ENCODE measurements around the gene LPCAT1. TPM values are rescaled to one million over a fixed set of nuclear protein-coding genes. Genes with fewer than 3 reads are reported as not detected.
A peak's percentile ranks its signal among the peaks of the same experiment; 100 is the strongest.

The LPCAT1 gene
- total and polyA plus RNA-seq, 3 donors from 2014 or later = 21.1 to 27.1 (median 23.9) TPM

DNA sequence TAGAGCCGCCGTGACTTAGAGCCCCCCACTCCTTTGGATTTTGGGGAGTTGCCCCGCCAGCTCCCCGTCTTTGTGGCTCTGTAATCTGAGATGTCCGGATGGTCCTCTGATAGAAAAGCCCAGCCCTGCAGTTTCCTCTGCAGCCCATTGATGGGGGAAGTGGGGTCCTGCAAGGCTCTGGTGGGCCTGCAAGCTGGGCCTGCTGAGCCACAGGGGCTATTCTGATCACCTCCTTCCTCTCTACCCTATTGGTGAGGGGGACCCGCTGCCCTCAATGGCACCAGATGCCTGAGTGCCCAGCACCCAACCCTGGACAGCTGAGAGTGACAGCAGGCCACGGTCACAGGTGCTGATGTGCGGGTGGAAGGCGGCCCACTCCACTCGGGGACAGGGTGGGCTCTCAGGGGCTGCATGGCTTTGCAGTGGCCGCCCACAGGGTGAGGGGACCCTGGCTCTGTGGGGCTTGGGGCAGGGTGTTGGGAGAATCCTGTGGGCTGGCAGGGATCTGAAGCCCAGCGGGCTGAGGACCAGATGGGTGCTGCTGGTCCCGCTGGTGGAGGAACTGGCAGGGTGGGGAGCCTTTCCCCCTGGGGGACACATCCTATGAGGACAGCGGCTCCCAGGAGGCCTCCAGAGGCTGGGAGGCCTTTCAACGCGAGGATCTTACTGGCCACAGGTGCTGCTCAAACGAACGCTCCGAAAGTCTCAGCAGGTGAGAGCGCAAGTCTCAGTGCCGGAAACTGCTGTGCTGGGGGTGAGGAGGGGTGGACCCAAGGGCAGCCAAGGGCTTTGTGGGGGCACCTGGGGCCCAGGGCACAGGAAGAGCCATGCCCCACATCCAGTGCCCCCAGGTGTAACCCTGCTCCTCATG, 30.0 kb upstream of the LPCAT1 start:
- H3K36me3 ChIP-seq (ENCODE audit: low read depth, missing control alignments) = no peaks in the 10 kb centered on the region
- H3K4me1 ChIP-seq = no peaks in the 10 kb centered on the region
- 70 to 92% methylated on average over 2 to 21 of the region's 21 CpGs for WGBS, 2 donors
- TF ChIP-seq POLR2A (IDR thresholded peaks at IDR 0.05) = no peak
- TF ChIP-seq, protein P1, sequence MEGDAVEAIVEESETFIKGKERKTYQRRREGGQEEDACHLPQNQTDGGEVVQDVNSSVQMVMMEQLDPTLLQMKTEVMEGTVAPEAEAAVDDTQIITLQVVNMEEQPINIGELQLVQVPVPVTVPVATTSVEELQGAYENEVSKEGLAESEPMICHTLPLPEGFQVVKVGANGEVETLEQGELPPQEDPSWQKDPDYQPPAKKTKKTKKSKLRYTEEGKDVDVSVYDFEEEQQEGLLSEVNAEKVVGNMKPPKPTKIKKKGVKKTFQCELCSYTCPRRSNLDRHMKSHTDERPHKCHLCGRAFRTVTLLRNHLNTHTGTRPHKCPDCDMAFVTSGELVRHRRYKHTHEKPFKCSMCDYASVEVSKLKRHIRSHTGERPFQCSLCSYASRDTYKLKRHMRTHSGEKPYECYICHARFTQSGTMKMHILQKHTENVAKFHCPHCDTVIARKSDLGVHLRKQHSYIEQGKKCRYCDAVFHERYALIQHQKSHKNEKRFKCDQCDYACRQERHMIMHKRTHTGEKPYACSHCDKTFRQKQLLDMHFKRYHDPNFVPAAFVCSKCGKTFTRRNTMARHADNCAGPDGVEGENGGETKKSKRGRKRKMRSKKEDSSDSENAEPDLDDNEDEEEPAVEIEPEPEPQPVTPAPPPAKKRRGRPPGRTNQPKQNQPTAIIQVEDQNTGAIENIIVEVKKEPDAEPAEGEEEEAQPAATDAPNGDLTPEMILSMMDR (IDR thresholded peaks at IDR 0.05) = no peak
- DNase-seq = peak; percentile 7
- no peak overlapping the region for H3K27ac ChIP-seq
- H3K9me3 ChIP-seq = no peaks in the 10 kb centered on the region
- intact Hi-C loops (cut with DNase I; ENCODE audit: low total_unique reads) = no loop called here
- no peaks in the 10 kb centered on the region for H3K27me3 ChIP-seq
- H3K4me3 ChIP-seq = no peak overlapping the region

DNA sequence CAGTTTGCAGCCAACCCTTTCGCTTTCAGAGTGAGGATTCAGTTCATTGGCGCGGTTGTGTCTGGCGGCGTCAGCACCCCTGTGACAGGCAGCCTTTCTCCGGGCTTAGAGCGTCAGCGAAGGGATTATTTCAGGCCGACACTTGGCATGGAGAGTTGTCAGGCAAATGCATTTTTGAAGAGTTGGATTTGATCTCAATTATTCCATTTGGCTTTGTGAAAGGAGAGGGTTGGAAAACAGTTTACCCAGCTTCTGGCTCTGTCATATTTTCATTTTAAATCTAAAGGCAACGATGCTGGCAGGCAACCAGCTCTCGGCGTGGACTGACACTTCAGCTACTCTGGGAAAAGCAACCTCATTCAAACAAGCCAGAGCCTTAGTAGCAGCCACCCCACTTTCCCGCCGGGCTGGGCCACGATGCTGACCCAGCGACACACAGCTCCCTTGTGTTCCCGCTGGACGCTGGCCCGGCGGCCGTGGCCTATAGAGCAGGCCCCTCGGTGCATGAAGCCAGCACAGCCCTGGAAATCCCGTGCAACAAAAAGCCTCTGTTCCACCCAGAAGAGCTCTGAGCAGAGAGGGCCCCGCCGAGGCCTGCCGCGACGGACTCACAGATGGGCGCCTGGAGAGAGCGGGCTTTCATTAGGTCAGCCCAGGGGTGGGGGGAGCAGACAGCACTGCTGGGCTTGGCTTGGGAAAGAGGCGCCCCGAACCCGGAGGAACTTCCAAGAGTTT, 28.9 kb upstream of the LPCAT1 start:
- no peak overlapping the region for H3K4me3 ChIP-seq
- intact Hi-C loops (cut with DNase I; ENCODE audit: low total_unique reads) = no loop called here
- no peaks in the 10 kb centered on the region for H3K27me3 ChIP-seq
- H3K36me3 ChIP-seq (ENCODE audit: low read depth, missing control alignments) = no peaks in the 10 kb centered on the region
- DNase-seq = peak; percentile 48
- H3K4me1 ChIP-seq = no peaks in the 10 kb centered on the region
- TF ChIP-seq, protein P1 (IDR thresholded peaks at IDR 0.05) = no peak
- 56 to 80% methylated on average over 21 to 33 of the region's 33 CpGs for WGBS, 2 donors
- no peaks in the 10 kb centered on the region for H3K9me3 ChIP-seq
- H3K27ac ChIP-seq = no peak overlapping the region

DNA sequence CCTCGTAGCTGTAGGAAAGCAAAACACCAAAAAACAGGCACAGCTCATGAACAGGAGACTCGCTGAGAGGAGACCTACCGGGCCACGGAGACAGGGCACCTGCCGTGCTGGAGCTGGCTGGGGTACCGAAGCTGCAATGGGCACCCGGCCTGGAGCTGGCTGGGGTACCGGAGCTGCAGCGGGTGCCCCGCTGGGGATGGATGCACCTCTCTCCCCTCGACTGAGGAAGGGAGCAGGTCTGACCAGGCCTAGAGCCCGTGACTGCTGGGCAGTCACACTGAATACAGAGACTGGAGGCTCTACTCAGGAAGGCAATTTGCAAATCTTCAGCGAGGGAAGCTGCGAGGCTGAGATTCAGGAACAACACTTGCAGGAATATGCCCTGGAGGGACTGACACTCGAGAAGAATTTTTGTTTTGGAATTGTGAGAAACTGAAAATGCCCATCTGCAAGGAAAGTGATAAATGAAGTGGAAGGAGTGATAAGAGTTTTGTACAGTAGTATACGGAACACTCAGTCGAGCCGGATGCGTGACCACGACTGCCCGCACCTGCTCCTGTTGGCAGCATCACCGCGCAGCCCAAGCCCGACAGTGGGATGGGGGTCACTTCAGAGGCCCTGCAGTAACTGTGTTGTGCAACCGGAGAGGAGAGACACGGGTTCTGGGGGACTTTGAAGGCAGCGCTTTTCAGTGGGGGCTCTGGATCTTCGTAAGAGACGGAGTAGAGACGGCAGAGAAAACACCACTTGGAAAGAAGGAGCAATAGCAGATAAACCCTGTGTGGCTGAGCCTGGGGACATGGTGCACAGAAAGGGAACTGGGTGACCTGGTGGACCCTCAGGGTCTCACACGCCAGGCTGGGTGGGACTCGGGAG, 27.9 kb upstream of the LPCAT1 start:
- no peak overlapping the region for H3K4me3 ChIP-seq
- H3K27ac ChIP-seq = no peak overlapping the region
- H3K36me3 ChIP-seq (ENCODE audit: low read depth, missing control alignments) = no peaks in the 10 kb centered on the region
- no peaks in the 10 kb centered on the region for H3K27me3 ChIP-seq
- H3K4me1 ChIP-seq = no peaks in the 10 kb centered on the region
- peak; percentile 10 for DNase-seq
- TF ChIP-seq, protein P1 (IDR thresholded peaks at IDR 0.05) = no peak
- no peak for TF ChIP-seq POLR2A (IDR thresholded peaks at IDR 0.05)
- no peaks in the 10 kb centered on the region for H3K9me3 ChIP-seq
- intact Hi-C loops (cut with DNase I; ENCODE audit: low total_unique reads) = no loop called here
- 91 to 93% methylated on average over 32 of the region's 32 CpGs for WGBS, 2 donors

DNA sequence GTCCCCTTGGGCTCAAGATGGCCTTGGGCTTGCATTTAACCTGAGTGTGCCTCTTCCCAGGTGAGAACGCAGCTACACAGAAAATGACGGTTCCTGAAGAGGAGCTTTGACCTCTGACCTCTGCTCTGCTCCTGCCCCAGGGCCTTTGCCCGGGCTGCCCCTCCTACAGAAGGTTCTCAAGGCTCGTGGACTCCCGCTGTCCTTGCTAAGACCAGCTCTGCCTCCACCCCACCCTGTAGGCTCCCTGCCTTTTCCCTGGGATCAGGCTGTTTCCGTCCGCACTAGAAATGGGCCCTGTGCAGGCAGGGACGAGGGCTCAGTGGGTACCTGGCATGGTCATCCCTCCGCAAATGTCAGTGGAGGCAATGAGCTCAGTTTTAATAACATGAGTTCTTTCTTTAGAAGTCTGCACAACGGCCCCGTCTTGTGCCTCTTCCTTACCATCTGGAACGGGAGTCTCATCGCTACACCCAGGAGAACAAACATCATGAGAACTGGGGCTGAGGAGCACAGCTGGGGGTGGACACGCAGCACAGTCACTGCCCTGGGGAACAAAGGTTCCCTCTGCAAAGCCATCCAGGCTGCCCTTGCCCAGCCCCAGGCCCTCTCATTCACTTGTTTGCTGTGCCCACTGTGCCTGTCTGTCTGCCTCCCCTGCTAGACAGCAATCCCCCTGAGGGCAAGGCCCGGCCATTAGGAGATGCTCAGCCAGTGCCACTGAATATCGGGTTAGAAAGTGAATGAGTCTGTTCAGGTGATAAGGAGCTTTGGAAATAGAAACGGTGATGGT, 26.7 kb upstream of the LPCAT1 start:
- peak; percentile 7 for DNase-seq
- H3K27ac ChIP-seq = no peak overlapping the region
- H3K27me3 ChIP-seq = no peaks in the 10 kb centered on the region
- intact Hi-C loops (cut with DNase I; ENCODE audit: low total_unique reads) = no loop called here
- H3K4me1 ChIP-seq = no peaks in the 10 kb centered on the region
- WGBS, 2 donors = 90 to 93% methylated on average over 13 to 17 of the region's 17 CpGs
- no peak overlapping the region for H3K4me3 ChIP-seq
- no peaks in the 10 kb centered on the region for H3K36me3 ChIP-seq (ENCODE audit: low read depth, missing control alignments)
- no peak for TF ChIP-seq POLR2A (IDR thresholded peaks at IDR 0.05)
- TF ChIP-seq, protein P1 (IDR thresholded peaks at IDR 0.05) = no peak
- H3K9me3 ChIP-seq = no peaks in the 10 kb centered on the region

Measured in testis (tissue), 3 donors.